H9 (cell line): ENCODE data around the gene MYMX. TPM values are rescaled to one million over a fixed set of nuclear protein-coding genes. Genes with fewer than 3 reads are reported as not detected.

Experiments used
- DNase-seq: peaks from one replicate; pipeline ENCODE4 v3.0.0-alpha.2; 2017
- H2AFZ ChIP-seq: one replicate; pipeline ENCODE4 v1.6.1; 2013; ENCODE audit warnings: mild to moderate bottlenecking, low read length, control low read depth, moderate library complexity
- H2AK5ac ChIP-seq: 2 replicates; pipeline ENCODE4 v1.6.1; 2013; ENCODE audit warnings: low read length, control low read depth, mixed read lengths; ENCODE audit not compliant: insufficient read length
- H2BK120ac ChIP-seq: one replicate; pipeline ENCODE4 v1.6.1; 2013; ENCODE audit warnings: low read depth, mild to moderate bottlenecking, low read length, control low read depth, inconsistent platforms; ENCODE audit not compliant: poor library complexity, severe bottlenecking
- H2BK12ac ChIP-seq: 2 replicates; pipeline ENCODE4 v1.6.1; 2013; ENCODE audit warnings: low read length, control low read depth, mixed read lengths, low read depth; ENCODE audit not compliant: insufficient read length
- H2BK15ac ChIP-seq: 2 replicates; pipeline ENCODE4 v1.6.1; 2013; ENCODE audit warnings: low read depth, low read length, control low read depth
- H2BK20ac ChIP-seq: one replicate; pipeline ENCODE4 v1.6.1; 2013; ENCODE audit warnings: low read depth, mild to moderate bottlenecking, low read length, control low read depth, inconsistent platforms; ENCODE audit not compliant: poor library complexity, severe bottlenecking
- H2BK5ac ChIP-seq: 2 replicates; pipeline ENCODE4 v1.6.1; 2013; ENCODE audit warnings: low read length, control low read depth, mixed read lengths; ENCODE audit not compliant: insufficient read length
- H3K14ac ChIP-seq: 2 replicates; pipeline ENCODE4 v1.6.1; 2013; ENCODE audit warnings: low read length, control low read depth; ENCODE audit not compliant: insufficient read depth
- H3K18ac ChIP-seq: 2 replicates; pipeline ENCODE4 v1.6.1; 2013; ENCODE audit warnings: low read depth, mild to moderate bottlenecking, mixed read lengths, low read length, control low read depth; ENCODE audit not compliant: insufficient read length
- H3K23ac ChIP-seq: 2 replicates; pipeline ENCODE4 v1.6.1; 2013; ENCODE audit warnings: low read length, control low read depth, mixed read lengths, low read depth; ENCODE audit not compliant: insufficient read length
- H3K23me2 ChIP-seq: 2 replicates; pipeline ENCODE4 v1.6.1; 2013; ENCODE audit warnings: low read depth, mild to moderate bottlenecking, mixed read lengths, low read length, control low read depth; ENCODE audit not compliant: insufficient read length, poor library complexity, severe bottlenecking
- H3K27ac ChIP-seq: 2 replicates; pipeline ENCODE4 v1.5.1; 2013; ENCODE audit warnings: low read length, control low read depth, mixed read lengths, low read depth; ENCODE audit not compliant: insufficient read length
- H3K27me3 ChIP-seq: 2 replicates; pipeline ENCODE4 v1.6.1; 2013; ENCODE audit warnings: low read length, control low read depth, inconsistent platforms; ENCODE audit not compliant: insufficient read depth
- H3K4ac ChIP-seq: 2 replicates; pipeline ENCODE4 v1.6.1; 2013; ENCODE audit warnings: low read depth, mild to moderate bottlenecking, control low read depth, inconsistent platforms, low read length, moderate library complexity
- H3K4me1 ChIP-seq: 2 replicates; pipeline ENCODE4 v1.6.1; 2013; ENCODE audit warnings: low read length, control low read depth, inconsistent platforms; ENCODE audit not compliant: insufficient read depth
- H3K4me2 ChIP-seq: 2 replicates; pipeline ENCODE4 v1.6.1; 2013; ENCODE audit warnings: low read length, control low read depth, mixed read lengths; ENCODE audit not compliant: insufficient read length, insufficient read depth
- H3K56ac ChIP-seq: 2 replicates; pipeline ENCODE4 v1.6.1; 2013; ENCODE audit warnings: low read depth, mild to moderate bottlenecking, mixed read lengths, low read length, control low read depth; ENCODE audit not compliant: insufficient read length
- H3K79me1 ChIP-seq: 2 replicates; pipeline ENCODE4 v1.6.1; 2013; ENCODE audit warnings: low read depth, mild to moderate bottlenecking, moderate library complexity, low read length, control low read depth, inconsistent platforms; ENCODE audit not compliant: insufficient read depth, poor library complexity, severe bottlenecking
- H3K79me2 ChIP-seq: 2 replicates; pipeline ENCODE4 v1.6.1; 2013; ENCODE audit warnings: low read length, control low read depth, inconsistent platforms; ENCODE audit not compliant: insufficient read depth
- H3K9ac ChIP-seq: 2 replicates; pipeline ENCODE4 v1.6.1; 2013; ENCODE audit warnings: low read length, control low read depth, mixed read lengths; ENCODE audit not compliant: insufficient read length; ENCODE audit errors: extremely low read depth
- H3K9me3 ChIP-seq: one replicate; pipeline ENCODE4 v1.6.1; 2013; ENCODE audit warnings: low read depth, low read length, inconsistent platforms; ENCODE audit not compliant: control insufficient read depth
- H3T11ph ChIP-seq: one replicate; pipeline ENCODE4 v1.6.1; 2013; ENCODE audit warnings: mild to moderate bottlenecking, low read length, control low read depth, inconsistent platforms
- H4K20me1 ChIP-seq: one replicate; pipeline ENCODE4 v1.6.1; 2013; ENCODE audit not compliant: control insufficient read depth, insufficient read length, insufficient read depth
- H4K5ac ChIP-seq: 2 replicates; pipeline ENCODE4 v1.6.1; 2013; ENCODE audit warnings: low read depth, mild to moderate bottlenecking, mixed read lengths, low read length, control low read depth; ENCODE audit not compliant: insufficient read length
- H4K8ac ChIP-seq: replicated peaks from 2 replicates; pipeline ENCODE4 v1.6.1; 2013; ENCODE audit warnings: low read length, control low read depth, mixed read lengths, low read depth; ENCODE audit not compliant: insufficient read length
- H4K91ac ChIP-seq: 2 replicates; pipeline ENCODE4 v1.6.1; 2013; ENCODE audit warnings: low read depth, mild to moderate bottlenecking, moderate library complexity, mixed read lengths, low read length, control low read depth; ENCODE audit not compliant: insufficient read length
- H3K27ac Mint-ChIP-seq, 3 experiments: 2 replicates in 2 of 3; 3 replicates in 1 of 3; pipeline ENCODE4 v1.8.0; 2020 to 2021; ENCODE audit warnings: mixed read lengths in 3 of 3, mild to moderate bottlenecking in 1 of 3, moderate library complexity in 1 of 3
- H3K27me3 Mint-ChIP-seq: 2 replicates; pipeline ENCODE4 v1.8.0; 2021; ENCODE audit warnings: low read depth, mild to moderate bottlenecking, moderate library complexity, mixed read lengths
- H3K36me3 Mint-ChIP-seq, 3 experiments: 2 replicates in 2 of 3; 3 replicates in 1 of 3; pipeline ENCODE4 v1.8.0; 2020 to 2021; ENCODE audit warnings: low read depth in 3 of 3, mixed read lengths in 3 of 3; ENCODE audit not compliant: insufficient read depth in 1 of 3
- H3K4me1 Mint-ChIP-seq, 2 experiments: 2 replicates each; pipeline ENCODE4 v1.8.0; 2020; ENCODE audit warnings: mixed read lengths in 2 of 2
- H3K4me3 Mint-ChIP-seq, 2 experiments: 2 replicates in 1 of 2; 3 replicates in 1 of 2; pipeline ENCODE4 v1.8.0; 2020 to 2021; ENCODE audit warnings: mild to moderate bottlenecking in 2 of 2, mixed read lengths in 2 of 2, moderate library complexity in 1 of 2
- H3K9me3 Mint-ChIP-seq, 2 experiments: 2 replicates in 1 of 2; 3 replicates in 1 of 2; pipeline ENCODE4 v1.8.0; 2020; ENCODE audit warnings: mild to moderate bottlenecking in 2 of 2, mixed read lengths in 2 of 2, moderate library complexity in 1 of 2
- WGBS: extraction: QIAGEN DNeasy Blood & Tissue Kit; methylation state at CpG from one replicate; pipeline ENCODE4 v1.1.7; 2013; ENCODE audit warnings: missing lambda C conversion rate, low lambda C conversion rate, mixed read lengths; ENCODE audit not compliant: insufficient read length; ENCODE audit errors: extremely low coverage; 5-methylcytosine and 5-hydroxymethylcytosine counted together
- total RNA-seq: library from RNA; stranded (reverse); gene quantifications from 2 replicates; pipeline ENCODE4 v1.2.1, GENCODE V29; 2021
- TF ChIP-seq, protein P1 (sequence below): fragments of 200-600 bp; sonication (generic); conservative IDR thresholded peaks from 3 replicates; pipeline ENCODE4 v1.8.0; 2021; ENCODE audit warnings: antibody characterized with exemption, mild to moderate bottlenecking

Gene MYMX
- total RNA-seq, 1 experiment from 2014 or later = 1.1 TPM

DNA sequence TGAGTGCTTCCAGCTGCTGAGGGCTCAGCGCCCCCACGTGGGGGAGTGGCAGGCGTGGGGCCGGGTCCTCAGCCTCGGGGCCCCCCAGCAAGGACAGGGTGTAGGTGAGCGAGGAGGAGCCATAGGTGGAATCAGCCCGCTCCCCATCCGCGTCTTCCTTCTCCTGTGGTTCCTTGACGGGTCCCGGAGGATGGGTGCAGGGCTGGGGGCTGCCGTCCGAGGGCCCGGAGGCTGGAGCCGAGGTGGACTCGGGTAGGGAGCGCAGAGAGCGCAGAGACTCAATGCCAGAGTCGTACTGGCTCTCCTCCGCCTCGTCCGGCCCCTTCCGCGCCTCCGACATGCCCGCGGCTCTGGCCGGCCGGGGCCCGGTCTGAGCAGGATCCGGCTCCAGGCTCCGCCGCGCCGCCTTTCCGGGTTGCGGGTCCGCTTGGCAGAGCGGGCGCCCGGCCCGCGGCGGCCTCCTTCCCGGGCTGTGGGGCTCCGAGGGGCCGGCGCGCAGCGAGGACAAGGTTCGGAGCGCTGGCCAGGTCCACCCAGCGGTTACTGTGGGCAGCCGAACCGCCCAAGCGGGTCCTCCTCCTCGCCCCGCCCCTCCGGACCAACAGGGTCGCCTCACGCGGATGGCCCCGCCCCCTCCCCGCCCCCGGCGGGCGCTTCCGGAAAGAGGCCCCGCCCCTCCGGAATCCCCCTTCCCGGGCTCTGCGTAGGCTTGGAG is 48.4 kb downstream of the MYMX start, which contains the start of gene NFKBIE:
TSS of gene NFKBIE (minus strand) at position 545 of the 715 bp plus-strand sequence. CDS start at position 340, 205 bp downstream.
- peak within 1 kb of the TSS; percentile 79 to 88 for H3K4me3 Mint-ChIP-seq
- no peak within 1 kb of the TSS for H3K4ac ChIP-seq
- no peaks in the 10 kb centered on the region for H3K9me3 ChIP-seq
- H2BK15ac ChIP-seq = no peak within 1 kb of the TSS
- no peak within 1 kb of the TSS for H3K56ac ChIP-seq
- no peak within 1 kb of the TSS for H2AFZ ChIP-seq
- no peaks in the 10 kb centered on the region for H4K20me1 ChIP-seq
- no peak within 1 kb of the TSS for H2AK5ac ChIP-seq
- H3K79me2 ChIP-seq = no peaks in the 10 kb centered on the region
- no peaks in the 10 kb centered on the region for H3K79me1 ChIP-seq
- H3K4me1 ChIP-seq = peaks cover 8% of the 10 kb centered on the region; the same call in 1 of the 2 replicates
- H3K27ac ChIP-seq = no peak within 1 kb of the TSS
- WGBS = no CpG with 5 or more reads among the region's 72 CpGs
- H3K4me2 ChIP-seq = peak within 1 kb of the TSS; percentile 84
- no peak within 1 kb of the TSS for H4K8ac ChIP-seq
- no peak within 1 kb of the TSS for H4K5ac ChIP-seq
- H3K23ac ChIP-seq = no peak within 1 kb of the TSS
- H2BK5ac ChIP-seq = no peak within 1 kb of the TSS
- peak within 1 kb of the TSS in 1 of 3 experiments; percentile 40; a peak in 1 of 7 replicates for H3K27ac Mint-ChIP-seq
- no peak within 1 kb of the TSS for H3T11ph ChIP-seq
- no peak within 1 kb of the TSS for H4K91ac ChIP-seq
- no peak within 1 kb of the TSS for H3K18ac ChIP-seq
- H3K9ac ChIP-seq = peak within 1 kb of the TSS; percentile 54
- H2BK120ac ChIP-seq = no peak within 1 kb of the TSS
- peaks cover 22% of the 10 kb centered on the region for H3K27me3 Mint-ChIP-seq
- peaks cover 0 to 2% (median 0%) of the 10 kb centered on the region in 3 experiments; a peak in 2 of 7 replicates for H3K36me3 Mint-ChIP-seq
- H3K9me3 Mint-ChIP-seq = no peaks in the 10 kb centered on the region; a peak in 1 of 5 replicates
- H3K23me2 ChIP-seq = peaks cover 18% of the 10 kb centered on the region
- peaks cover 42 to 49% of the 10 kb centered on the region in 2 experiments for H3K4me1 Mint-ChIP-seq
- H3K14ac ChIP-seq = peak within 1 kb of the TSS; percentile 11; the same call in 1 of the 2 replicates
- no peak within 1 kb of the TSS for H2BK12ac ChIP-seq
- TF ChIP-seq, protein P1, sequence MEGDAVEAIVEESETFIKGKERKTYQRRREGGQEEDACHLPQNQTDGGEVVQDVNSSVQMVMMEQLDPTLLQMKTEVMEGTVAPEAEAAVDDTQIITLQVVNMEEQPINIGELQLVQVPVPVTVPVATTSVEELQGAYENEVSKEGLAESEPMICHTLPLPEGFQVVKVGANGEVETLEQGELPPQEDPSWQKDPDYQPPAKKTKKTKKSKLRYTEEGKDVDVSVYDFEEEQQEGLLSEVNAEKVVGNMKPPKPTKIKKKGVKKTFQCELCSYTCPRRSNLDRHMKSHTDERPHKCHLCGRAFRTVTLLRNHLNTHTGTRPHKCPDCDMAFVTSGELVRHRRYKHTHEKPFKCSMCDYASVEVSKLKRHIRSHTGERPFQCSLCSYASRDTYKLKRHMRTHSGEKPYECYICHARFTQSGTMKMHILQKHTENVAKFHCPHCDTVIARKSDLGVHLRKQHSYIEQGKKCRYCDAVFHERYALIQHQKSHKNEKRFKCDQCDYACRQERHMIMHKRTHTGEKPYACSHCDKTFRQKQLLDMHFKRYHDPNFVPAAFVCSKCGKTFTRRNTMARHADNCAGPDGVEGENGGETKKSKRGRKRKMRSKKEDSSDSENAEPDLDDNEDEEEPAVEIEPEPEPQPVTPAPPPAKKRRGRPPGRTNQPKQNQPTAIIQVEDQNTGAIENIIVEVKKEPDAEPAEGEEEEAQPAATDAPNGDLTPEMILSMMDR = no peak
- H2BK20ac ChIP-seq = no peak within 1 kb of the TSS
- peak; percentile 94 for DNase-seq
- H3K27me3 ChIP-seq = peaks cover 7% of the 10 kb centered on the region; the same call in 1 of the 2 replicates
